GM12878 (cell line): ENCODE data around the gene BCAS3. TPM values are rescaled to one million over a fixed set of nuclear protein-coding genes. Genes with fewer than 3 reads are reported as not detected.

ENCODE experiments used
- ATAC-seq: fragments of 200-7000 bp; cut with Tn5 transposase; 3 replicates; pipeline ENCODE4 v1.9.1; 2020; ENCODE audit warnings: mild to moderate bottlenecking, moderate library complexity
- BruUV-seq: library from RNA; stranded (reverse); fragments of 400-500 nt; replicated peaks from 2 replicates; lab custom pipeline; 2021; lab: Mats Ljungman, UMichigan
- CTCF ChIA-PET: fragments of 300-600 bp; sonication (Branson Sonifier 250); formaldehyde crosslinking; extraction: SDS; loops from one replicate; lab custom pipeline; 2021; ENCODE audit warnings: inconsistent platforms; lab: Yijun Ruan, JAX
- POLR2A ChIA-PET: fragments of 350-600 bp; formaldehyde crosslinking; extraction: SDS; loops from one replicate; lab custom pipeline; 2021; ENCODE audit warnings: inconsistent platforms; lab: Charles Lee
- RAD21 ChIA-PET: fragments of 300-600 bp; sonication (Branson Sonifier 250); formaldehyde crosslinking; loops from one replicate; lab custom pipeline; 2023; ENCODE audit warnings: antibody characterized with exemption; ENCODE audit not compliant: unreplicated experiment; lab: Charles Lee
- SMC1A ChIA-PET: fragments of 300-600 bp; sonication (Branson Sonifier 250); formaldehyde crosslinking; loops from one replicate; lab custom pipeline; 2023; ENCODE audit not compliant: unreplicated experiment, uncharacterized antibody; lab: Charles Lee
- DNase-seq: peaks from one replicate; pipeline ENCODE4 v3.0.0-alpha.2; 2011; ENCODE audit warnings: low read depth, low spot score
- FAIRE-seq: peaks from 3 replicates; lab custom pipeline; 2011; peaks lifted over from hg19 to GRCh38; lab: Jason Lieb, UNC
- H2AFZ ChIP-seq: 2 replicates; pipeline ENCODE4 v1.6.0; 2011; ENCODE audit warnings: low read depth, low read length, control low read depth; ENCODE audit not compliant: control insufficient read depth
- H3K27ac ChIP-seq: 2 replicates; pipeline ENCODE4 v1.5.1; 2011; ENCODE audit warnings: control low read depth; ENCODE audit not compliant: control insufficient read depth, insufficient read depth
- H3K27me3 ChIP-seq, 2 experiments: replicated peaks in 1 of 2; 2 replicates each; pipeline versions ENCODE4 v1.6.0 to v1.6.1; 2011; ENCODE audit warnings: low read length in 1 of 2; ENCODE audit not compliant: control insufficient read depth in 2 of 2, insufficient read depth in 2 of 2
- H3K36me3 ChIP-seq, 2 experiments: 2 replicates each; pipeline ENCODE4 v1.5.1; 2011; ENCODE audit warnings: low read length in 1 of 2; ENCODE audit not compliant: control insufficient read depth in 2 of 2, insufficient read depth in 2 of 2
- H3K4me1 ChIP-seq: 2 replicates; pipeline ENCODE4 v1.6.1; 2011; ENCODE audit warnings: mild to moderate bottlenecking, low read length, moderate library complexity, mixed read lengths; ENCODE audit not compliant: control insufficient read depth, insufficient read depth
- H3K4me2 ChIP-seq: 2 replicates; pipeline ENCODE4 v1.6.0; 2011; ENCODE audit warnings: control low read depth; ENCODE audit not compliant: control insufficient read depth, insufficient read depth
- H3K4me3 ChIP-seq: fragments of 200-600 bp; sonication (generic); 2 replicates; pipeline ENCODE4 v1.5.1; 2016
- H3K79me2 ChIP-seq: 2 replicates; pipeline ENCODE4 v1.6.0; 2011; ENCODE audit warnings: low read length; ENCODE audit not compliant: control insufficient read depth, insufficient read depth
- H3K9ac ChIP-seq: 2 replicates; pipeline ENCODE4 v1.8.0; 2011; ENCODE audit warnings: low read length, control low read depth, mixed read lengths; ENCODE audit not compliant: control insufficient read depth, insufficient read depth
- H3K9me3 ChIP-seq: replicated peaks from 3 replicates; pipeline ENCODE4 v1.5.1; 2011; ENCODE audit warnings: mild to moderate bottlenecking, low read length; ENCODE audit not compliant: control insufficient read depth, insufficient read depth
- H4K20me1 ChIP-seq: 2 replicates; pipeline ENCODE4 v1.6.0; 2011; ENCODE audit not compliant: control insufficient read depth, insufficient read depth
- BACH1 ChIP-seq: fragments of 450-650 bp; IDR thresholded peaks from 2 replicates; pipeline ENCODE4 v1.6.1; 2017; ENCODE audit warnings: mild to moderate bottlenecking, borderline replicate concordance
- CHD2 ChIP-seq: IDR thresholded peaks from 2 replicates; pipeline ENCODE4 v1.6.1; 2011; ENCODE audit warnings: low read depth, low read length, improper control_type of control experiment, borderline replicate concordance
- CREM ChIP-seq: IDR thresholded peaks from 2 replicates; pipeline ENCODE4 v1.6.1; 2014; ENCODE audit warnings: antibody characterized with exemption, low read depth
- HDGF ChIP-seq: fragments of 450-650 bp; IDR thresholded peaks from 2 replicates; pipeline ENCODE4 v1.6.1; 2016; ENCODE audit warnings: antibody characterized with exemption
- IKZF1 ChIP-seq: fragments of 450-650 bp; conservative IDR thresholded peaks from 2 replicates; pipeline ENCODE4 v1.6.1; 2017; ENCODE audit warnings: antibody characterized with exemption, mild to moderate bottlenecking
- JUNB ChIP-seq: IDR thresholded peaks from 2 replicates; pipeline ENCODE4 v1.6.1; 2016; ENCODE audit warnings: antibody characterized with exemption, mild to moderate bottlenecking
- NR2C1 ChIP-seq: fragments of 450-650 bp; IDR thresholded peaks from 2 replicates; pipeline ENCODE4 v1.6.1; 2017; ENCODE audit warnings: antibody characterized with exemption, mild to moderate bottlenecking, moderate library complexity
- RB1 ChIP-seq: fragments of 450-650 bp; formaldehyde crosslinking; IDR thresholded peaks from 2 replicates; pipeline ENCODE4 v1.6.1; 2017; ENCODE audit warnings: mild to moderate bottlenecking, borderline replicate concordance
- SIX5 ChIP-seq: IDR thresholded peaks from 2 replicates; pipeline ENCODE4 v1.6.1; 2011; ENCODE audit warnings: mild to moderate bottlenecking, low read depth, low read length, moderate library complexity; ENCODE audit not compliant: severe bottlenecking
- ZNF622 ChIP-seq: fragments of 450-650 bp; IDR thresholded peaks from 2 replicates; pipeline ENCODE4 v1.6.1; 2017; ENCODE audit warnings: mild to moderate bottlenecking, inconsistent platforms
- WGBS: methylation state at CpG from one replicate; pipeline ENCODE4 v1.1.6; 2016; ENCODE audit warnings: low lambda C conversion rate; ENCODE audit not compliant: insufficient replicate concordance, insufficient coverage; ENCODE audit errors: missing lambda C conversion rate; 5-methylcytosine and 5-hydroxymethylcytosine counted together
- in situ Hi-C: fragments of 300-500 bp; cut with MboI; formaldehyde crosslinking; loops from 9 replicates; pipeline ENCODE4 v1.14.3; 2018; ENCODE audit warnings: mixed read lengths
- intact Hi-C: fragments of 100-400 bp; cut with micrococcal nuclease; formaldehyde crosslinking; loops from one replicate; pipeline ENCODE4 v1.14.2; 2022; ENCODE audit not compliant: unreplicated experiment
- polyA plus RNA-seq, 11 experiments: library from polyadenylated mRNA; depleted of rRNA in 4 of 11; unstranded in 6 of 11; stranded (reverse) in 5 of 11; fragments of >200 nt; fragmentation: Nextera tagmentation in 4 of 11; fragmentation: Illumina TruSeq in 1 of 11; extraction: Ambion mirVana in 4 of 11; extraction: Trizol in 1 of 11; gene quantifications; 1 replicate in 1 of 11; 2 replicates in 10 of 11; pipeline versions ENCODE4 v1.2.1 to v1.2.3, GENCODE V29; 2011 to 2016; ENCODE audit warnings: inconsistent platforms in 2 of 11, missing spikeins in 2 of 11, low read depth in 1 of 11
- total RNA-seq, 4 experiments: library from RNA; depleted of rRNA in 3 of 4; stranded (reverse); fragments of >200 nt in 3 of 4; fragmentation: Illumina TruSeq in 1 of 4; extraction: Trizol in 1 of 4; gene quantifications; 2 replicates each; pipeline versions ENCODE4 v1.2.1 to v1.2.3, GENCODE V29; 2013 to 2021
- TF ChIP-seq, protein P1 (sequence below): fragments of 450-650 bp; formaldehyde crosslinking; IDR thresholded peaks from 2 replicates; pipeline ENCODE4 v1.4.0; 2020; ENCODE audit warnings: mild to moderate bottlenecking, moderate library complexity
- TF ChIP-seq, protein P2 (sequence below): fragments of 450-650 bp; IDR thresholded peaks from 2 replicates; pipeline ENCODE4 v1.6.1; 2017; ENCODE audit warnings: borderline replicate concordance
- TF ChIP-seq, protein P3 (sequence below): fragments of 450-650 bp; IDR thresholded peaks from 2 replicates; pipeline ENCODE4 v1.6.1; 2016; ENCODE audit warnings: mild to moderate bottlenecking
- TF ChIP-seq, protein P4 (sequence below): IDR thresholded peaks from 2 replicates; pipeline ENCODE4 v1.6.1; 2011; ENCODE audit warnings: mild to moderate bottlenecking, low read depth, low read length, moderate library complexity; ENCODE audit not compliant: insufficient replicate concordance
- TF ChIP-seq, protein P5 (sequence below): IDR thresholded peaks from 2 replicates; pipeline ENCODE4 v1.6.1; 2011; ENCODE audit warnings: borderline replicate concordance, low read depth, mild to moderate bottlenecking, moderate library complexity, low read length; ENCODE audit not compliant: insufficient read depth, poor library complexity, severe bottlenecking

The BCAS3 gene
- total and polyA plus RNA-seq, 10 of the 15 experiments (the other 5 are each of a cell fraction or from before 2014, with no cell fraction given), result 2.1 to 11.0 (median 6.6) TPM

DNA sequence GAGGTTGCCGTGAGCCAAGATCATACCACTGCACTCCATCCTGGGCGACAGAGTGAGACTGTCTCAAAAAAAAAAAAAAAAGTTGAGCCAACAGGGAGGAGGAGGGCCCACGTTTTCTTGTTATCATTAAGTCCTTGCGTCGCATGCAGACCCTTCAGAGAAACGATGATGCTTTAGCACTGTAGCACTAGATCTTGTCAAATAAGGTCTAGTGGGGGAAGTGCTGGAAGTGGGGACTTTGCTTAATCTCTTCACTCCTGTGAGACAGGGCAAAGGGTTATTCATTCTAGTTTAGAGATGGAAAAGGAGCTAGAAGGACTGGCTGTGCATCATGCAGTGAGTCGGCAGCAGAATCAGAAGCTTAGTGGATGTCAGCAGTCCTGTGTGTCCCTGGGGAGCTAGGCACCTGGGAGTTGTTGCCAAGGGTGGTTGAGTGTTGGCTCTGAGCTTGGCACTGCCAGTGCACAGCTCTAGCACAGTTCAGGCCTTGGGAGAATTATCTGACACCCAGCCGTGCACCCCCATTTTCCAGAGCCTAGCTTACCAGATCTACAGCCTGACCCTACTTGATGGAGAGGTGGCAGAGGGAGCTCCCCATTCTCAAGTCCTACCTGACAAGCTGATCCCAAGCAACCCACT is 688.5 kb downstream of the BCAS3 start:
- no peak overlapping the region for H3K9ac ChIP-seq
- ChIA-PET POLR2A (no interaction called here), SMC1A (no interaction called here), CTCF (interaction anchor here (0.7 to 0.9 kb wide), 2 partner anchors 24 to 677 kb away, joined by 3 to 4 read pairs; no protein-coding TSS in a partner anchor), RAD21 (no interaction called here)
- H3K36me3 ChIP-seq, result no peaks in the 10 kb centered on the region
- ATAC-seq (no peak), DNase-seq (no peak), FAIRE-seq (no peak)
- no peaks in the 10 kb centered on the region for H3K79me2 ChIP-seq
- no peak overlapping the region for H3K4me3 ChIP-seq
- no TSS peak for BruUV-seq
- H3K27me3 ChIP-seq, result no peaks in the 10 kb centered on the region
- in situ Hi-C loops (no loop called here), intact Hi-C loops (loop anchor here (10.0 kb wide), 1 partner anchor 641 kb away; no protein-coding TSS in a partner anchor)
- H3K4me2 ChIP-seq, result no peak overlapping the region
- no peaks in the 10 kb centered on the region for H3K4me1 ChIP-seq
- no peak overlapping the region for H2AFZ ChIP-seq
- no peaks in the 10 kb centered on the region for H4K20me1 ChIP-seq
- no peak overlapping the region for H3K27ac ChIP-seq
- WGBS, result 64% methylated on average over 8 of the region's 8 CpGs
- H3K9me3 ChIP-seq, result no peaks in the 10 kb centered on the region
- TF ChIP-seq, protein P1, sequence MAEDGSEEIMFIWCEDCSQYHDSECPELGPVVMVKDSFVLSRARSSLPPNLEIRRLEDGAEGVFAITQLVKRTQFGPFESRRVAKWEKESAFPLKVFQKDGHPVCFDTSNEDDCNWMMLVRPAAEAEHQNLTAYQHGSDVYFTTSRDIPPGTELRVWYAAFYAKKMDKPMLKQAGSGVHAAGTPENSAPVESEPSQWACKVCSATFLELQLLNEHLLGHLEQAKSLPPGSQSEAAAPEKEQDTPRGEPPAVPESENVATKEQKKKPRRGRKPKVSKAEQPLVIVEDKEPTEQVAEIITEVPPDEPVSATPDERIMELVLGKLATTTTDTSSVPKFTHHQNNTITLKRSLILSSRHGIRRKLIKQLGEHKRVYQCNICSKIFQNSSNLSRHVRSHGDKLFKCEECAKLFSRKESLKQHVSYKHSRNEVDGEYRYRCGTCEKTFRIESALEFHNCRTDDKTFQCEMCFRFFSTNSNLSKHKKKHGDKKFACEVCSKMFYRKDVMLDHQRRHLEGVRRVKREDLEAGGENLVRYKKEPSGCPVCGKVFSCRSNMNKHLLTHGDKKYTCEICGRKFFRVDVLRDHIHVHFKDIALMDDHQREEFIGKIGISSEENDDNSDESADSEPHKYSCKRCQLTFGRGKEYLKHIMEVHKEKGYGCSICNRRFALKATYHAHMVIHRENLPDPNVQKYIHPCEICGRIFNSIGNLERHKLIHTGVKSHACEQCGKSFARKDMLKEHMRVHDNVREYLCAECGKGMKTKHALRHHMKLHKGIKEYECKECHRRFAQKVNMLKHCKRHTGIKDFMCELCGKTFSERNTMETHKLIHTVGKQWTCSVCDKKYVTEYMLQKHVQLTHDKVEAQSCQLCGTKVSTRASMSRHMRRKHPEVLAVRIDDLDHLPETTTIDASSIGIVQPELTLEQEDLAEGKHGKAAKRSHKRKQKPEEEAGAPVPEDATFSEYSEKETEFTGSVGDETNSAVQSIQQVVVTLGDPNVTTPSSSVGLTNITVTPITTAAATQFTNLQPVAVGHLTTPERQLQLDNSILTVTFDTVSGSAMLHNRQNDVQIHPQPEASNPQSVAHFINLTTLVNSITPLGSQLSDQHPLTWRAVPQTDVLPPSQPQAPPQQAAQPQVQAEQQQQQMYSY, result no peak
- TF ChIP-seq SIX5 (no peak), NR2C1 (no peak), BACH1 (no peak), CREM (no peak), HDGF (no peak), ZNF622 (no peak), IKZF1 (no peak), CHD2 (no peak), JUNB (no peak), RB1 (no peak)
- TF ChIP-seq, protein P2, sequence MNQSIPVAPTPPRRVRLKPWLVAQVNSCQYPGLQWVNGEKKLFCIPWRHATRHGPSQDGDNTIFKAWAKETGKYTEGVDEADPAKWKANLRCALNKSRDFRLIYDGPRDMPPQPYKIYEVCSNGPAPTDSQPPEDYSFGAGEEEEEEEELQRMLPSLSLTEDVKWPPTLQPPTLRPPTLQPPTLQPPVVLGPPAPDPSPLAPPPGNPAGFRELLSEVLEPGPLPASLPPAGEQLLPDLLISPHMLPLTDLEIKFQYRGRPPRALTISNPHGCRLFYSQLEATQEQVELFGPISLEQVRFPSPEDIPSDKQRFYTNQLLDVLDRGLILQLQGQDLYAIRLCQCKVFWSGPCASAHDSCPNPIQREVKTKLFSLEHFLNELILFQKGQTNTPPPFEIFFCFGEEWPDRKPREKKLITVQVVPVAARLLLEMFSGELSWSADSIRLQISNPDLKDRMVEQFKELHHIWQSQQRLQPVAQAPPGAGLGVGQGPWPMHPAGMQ, result no peak
- TF ChIP-seq, protein P3, sequence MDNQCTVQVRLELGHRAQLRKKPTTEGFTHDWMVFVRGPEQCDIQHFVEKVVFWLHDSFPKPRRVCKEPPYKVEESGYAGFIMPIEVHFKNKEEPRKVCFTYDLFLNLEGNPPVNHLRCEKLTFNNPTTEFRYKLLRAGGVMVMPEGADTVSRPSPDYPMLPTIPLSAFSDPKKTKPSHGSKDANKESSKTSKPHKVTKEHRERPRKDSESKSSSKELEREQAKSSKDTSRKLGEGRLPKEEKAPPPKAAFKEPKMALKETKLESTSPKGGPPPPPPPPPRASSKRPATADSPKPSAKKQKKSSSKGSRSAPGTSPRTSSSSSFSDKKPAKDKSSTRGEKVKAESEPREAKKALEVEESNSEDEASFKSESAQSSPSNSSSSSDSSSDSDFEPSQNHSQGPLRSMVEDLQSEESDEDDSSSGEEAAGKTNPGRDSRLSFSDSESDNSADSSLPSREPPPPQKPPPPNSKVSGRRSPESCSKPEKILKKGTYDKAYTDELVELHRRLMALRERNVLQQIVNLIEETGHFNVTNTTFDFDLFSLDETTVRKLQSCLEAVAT, result no peak
- TF ChIP-seq, protein P4, sequence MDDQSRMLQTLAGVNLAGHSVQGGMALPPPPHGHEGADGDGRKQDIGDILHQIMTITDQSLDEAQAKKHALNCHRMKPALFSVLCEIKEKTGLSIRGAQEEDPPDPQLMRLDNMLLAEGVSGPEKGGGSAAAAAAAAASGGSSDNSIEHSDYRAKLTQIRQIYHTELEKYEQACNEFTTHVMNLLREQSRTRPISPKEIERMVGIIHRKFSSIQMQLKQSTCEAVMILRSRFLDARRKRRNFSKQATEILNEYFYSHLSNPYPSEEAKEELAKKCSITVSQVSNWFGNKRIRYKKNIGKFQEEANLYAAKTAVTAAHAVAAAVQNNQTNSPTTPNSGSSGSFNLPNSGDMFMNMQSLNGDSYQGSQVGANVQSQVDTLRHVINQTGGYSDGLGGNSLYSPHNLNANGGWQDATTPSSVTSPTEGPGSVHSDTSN, result no peak
- TF ChIP-seq, protein P5, sequence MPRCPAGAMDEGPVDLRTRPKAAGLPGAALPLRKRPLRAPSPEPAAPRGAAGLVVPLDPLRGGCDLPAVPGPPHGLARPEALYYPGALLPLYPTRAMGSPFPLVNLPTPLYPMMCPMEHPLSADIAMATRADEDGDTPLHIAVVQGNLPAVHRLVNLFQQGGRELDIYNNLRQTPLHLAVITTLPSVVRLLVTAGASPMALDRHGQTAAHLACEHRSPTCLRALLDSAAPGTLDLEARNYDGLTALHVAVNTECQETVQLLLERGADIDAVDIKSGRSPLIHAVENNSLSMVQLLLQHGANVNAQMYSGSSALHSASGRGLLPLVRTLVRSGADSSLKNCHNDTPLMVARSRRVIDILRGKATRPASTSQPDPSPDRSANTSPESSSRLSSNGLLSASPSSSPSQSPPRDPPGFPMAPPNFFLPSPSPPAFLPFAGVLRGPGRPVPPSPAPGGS, result no peak
